ENCODE measurements around the gene SS18.
"Not testable (repeated sequence)": the region's sequence is repeated elsewhere in the genome, so short reads cannot be mapped to it uniquely, and the experiment has no call there.

The SS18 gene, protein sequence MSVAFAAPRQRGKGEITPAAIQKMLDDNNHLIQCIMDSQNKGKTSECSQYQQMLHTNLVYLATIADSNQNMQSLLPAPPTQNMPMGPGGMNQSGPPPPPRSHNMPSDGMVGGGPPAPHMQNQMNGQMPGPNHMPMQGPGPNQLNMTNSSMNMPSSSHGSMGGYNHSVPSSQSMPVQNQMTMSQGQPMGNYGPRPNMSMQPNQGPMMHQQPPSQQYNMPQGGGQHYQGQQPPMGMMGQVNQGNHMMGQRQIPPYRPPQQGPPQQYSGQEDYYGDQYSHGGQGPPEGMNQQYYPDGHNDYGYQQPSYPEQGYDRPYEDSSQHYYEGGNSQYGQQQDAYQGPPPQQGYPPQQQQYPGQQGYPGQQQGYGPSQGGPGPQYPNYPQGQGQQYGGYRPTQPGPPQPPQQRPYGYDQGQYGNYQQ

DNA sequence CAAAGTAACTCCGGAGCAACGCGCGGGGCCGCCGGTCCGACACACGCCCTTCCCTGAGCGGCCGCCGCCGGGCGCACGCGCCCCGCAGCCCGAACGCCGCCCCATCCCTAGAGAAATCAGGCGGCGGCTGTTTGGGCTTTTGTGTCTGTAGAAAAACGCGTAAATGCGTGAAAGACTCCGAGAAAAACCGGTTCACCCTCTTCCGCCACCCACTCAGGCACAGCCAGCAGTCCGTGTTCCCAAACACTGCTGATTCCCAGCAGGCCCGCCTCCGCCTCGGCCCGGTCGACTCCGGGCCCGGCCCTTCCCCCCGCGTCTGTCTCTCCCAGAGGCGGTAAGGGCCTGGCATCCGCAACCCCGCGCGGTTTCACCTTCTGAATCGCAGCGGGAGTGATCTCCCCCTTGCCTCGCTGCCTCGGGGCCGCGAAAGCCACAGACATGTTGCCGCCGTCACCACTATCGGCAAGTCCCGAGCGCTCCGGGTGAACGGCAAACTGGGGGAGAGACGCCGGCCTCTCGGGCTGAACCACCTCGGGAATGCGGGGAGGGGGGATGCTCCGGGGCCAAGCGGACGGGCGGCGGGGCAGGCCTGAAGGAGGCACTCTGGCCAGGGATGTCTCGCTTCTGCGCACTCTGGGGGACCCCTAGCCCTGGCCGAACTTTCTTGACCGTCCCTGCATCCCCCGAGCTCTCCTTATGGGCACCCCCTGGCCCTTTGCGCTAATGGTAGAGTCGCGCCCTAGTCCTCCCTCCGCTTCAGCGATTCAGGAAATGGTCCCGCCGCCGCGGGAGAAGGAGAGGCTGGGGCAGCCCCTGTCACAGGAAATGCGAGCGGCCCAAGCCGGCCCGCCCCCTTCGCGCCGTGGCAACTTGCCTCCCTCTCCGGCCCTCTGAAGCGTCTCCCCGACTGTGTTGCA lies at the start of gene SS18:
Gene SS18 (minus strand): TSS at position 484 of the 917 bp plus-strand sequence. CDS start 44 bp downstream, at position 440.
- in situ Hi-C loops (cut with MboI; ENCODE audit: low sequenced_read_pairs): no loop called here

DNA sequence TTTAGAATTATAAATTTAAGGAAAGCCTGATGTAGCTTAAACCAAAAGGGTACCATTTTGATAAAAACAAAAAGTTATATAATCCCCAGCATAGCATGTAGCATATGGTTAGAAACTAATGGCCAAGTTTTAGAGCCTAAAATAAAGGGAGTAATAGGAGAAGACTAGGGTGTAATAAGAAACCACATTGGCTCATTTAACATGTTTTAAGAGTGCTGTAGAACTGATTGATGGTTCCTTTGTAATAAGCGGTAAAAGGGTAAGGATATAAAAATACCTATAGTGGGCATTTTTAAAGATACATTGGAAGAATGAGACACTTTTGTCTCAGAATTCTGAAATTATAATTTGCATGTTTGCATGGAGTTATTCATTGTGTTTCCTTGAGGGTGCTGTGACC lies 45.1 kb upstream of the SS18 start:
- in situ Hi-C loops (cut with MboI; ENCODE audit: low sequenced_read_pairs): no loop called here

DNA sequence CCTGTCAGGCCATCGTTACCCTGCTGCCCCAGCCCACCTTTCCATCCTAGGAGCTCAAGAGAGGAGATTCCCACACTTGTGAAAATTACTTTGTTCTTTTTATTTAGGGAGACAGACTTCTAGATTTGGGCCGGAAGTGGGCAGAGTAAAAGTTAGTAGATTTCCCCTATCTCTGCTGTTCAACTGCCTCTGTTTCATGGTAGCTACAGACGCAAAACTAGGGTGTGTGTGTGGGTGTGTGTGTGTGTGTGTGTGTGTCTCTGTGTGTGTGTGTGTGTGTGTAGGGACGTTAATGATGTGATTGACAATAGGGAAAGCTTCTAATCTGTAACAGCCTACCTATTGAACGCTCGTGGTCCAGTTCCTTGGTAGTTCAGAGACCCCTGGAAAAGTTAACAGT lies 43.7 kb upstream of the SS18 start:
- in situ Hi-C loops (cut with MboI; ENCODE audit: low sequenced_read_pairs): no loop called here

DNA sequence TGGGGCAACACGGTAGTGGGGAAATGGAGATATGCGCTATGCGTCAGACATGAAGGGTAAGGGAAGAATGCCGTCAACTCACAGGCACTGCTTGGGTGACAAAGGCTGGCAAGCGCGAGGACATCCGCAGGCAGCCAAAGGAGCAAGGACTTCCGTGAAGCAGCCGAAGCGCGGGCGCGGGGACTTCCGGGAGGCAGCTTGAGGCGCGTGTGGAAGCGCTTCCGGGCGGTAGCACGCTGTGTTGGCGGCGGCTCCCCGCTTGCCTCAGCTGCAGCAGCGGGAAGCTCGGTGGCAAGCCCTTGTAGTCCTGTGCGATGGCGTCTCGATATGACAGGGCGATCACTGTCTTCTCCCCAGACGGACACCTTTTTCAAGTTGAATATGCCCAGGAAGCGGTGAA lies 43.2 kb upstream of the SS18 start, which contains the start of gene PSMA8:
Gene PSMA8 (plus strand): TSS at position 218 of the 400 bp plus-strand sequence. CDS start 97 bp downstream, at position 315.
- in situ Hi-C loops (cut with MboI; ENCODE audit: low sequenced_read_pairs): no loop called here

DNA sequence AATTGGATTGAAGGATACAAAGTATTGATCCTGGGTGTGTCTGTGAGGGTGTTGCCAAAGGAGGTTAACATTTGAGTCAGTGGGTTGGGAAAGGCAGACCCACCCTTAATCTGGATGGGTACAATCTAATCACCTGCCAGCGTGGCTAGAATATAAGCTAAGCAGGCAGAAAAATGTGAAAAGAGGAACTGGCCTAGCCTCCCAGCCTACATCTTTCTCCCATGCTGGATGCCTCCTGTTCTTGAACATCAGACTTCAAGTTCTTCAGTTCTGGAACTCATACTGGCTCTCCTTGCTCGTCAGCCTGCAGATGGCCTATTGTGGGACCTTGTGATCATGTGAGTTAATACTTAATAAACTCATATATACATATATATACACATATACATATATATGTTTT lies 37.8 kb upstream of the SS18 start:
- in situ Hi-C loops (cut with MboI; ENCODE audit: low sequenced_read_pairs): not testable (repeated sequence)

DNA sequence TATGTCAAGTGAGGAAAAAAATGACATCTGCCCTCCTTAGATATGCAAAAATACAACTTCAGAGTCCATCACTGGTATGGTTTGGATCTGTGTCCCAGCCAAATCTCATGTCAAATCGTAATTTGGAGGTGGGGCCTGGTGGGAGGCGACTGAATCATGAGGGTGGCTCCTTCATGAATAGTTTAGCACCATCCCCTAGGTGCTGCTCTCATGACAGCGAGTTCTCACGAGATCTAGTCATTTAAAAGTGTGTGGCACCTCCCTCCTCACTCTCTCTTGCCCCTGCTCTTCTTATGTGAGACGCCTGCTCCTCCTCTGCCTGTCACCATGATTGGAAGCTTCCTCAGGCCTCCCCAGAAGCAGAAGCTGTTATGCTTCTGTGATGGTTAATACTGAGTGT lies 37.4 kb upstream of the SS18 start:
- in situ Hi-C loops (cut with MboI; ENCODE audit: low sequenced_read_pairs): no loop called here

DNA sequence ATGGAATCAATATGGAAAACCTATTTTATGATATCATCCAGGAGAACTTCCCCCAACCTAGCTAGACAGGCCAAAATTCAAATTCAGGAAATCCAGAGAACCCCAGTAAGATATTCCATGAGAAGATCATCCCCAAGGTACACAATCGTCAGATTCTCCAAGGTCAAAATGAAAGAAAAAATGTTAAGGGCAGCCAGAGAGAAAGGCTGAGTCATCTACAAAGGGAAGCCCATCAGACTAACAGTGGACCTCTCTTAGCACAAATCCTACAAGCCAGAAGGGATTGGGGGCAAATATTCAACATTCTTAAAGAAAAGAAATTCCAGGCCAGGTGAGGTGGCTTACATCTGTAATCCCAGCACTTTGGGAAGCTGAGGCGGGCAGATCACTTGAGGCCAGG lies 31.6 kb upstream of the SS18 start:
- in situ Hi-C loops (cut with MboI; ENCODE audit: low sequenced_read_pairs): not testable (repeated sequence)

DNA sequence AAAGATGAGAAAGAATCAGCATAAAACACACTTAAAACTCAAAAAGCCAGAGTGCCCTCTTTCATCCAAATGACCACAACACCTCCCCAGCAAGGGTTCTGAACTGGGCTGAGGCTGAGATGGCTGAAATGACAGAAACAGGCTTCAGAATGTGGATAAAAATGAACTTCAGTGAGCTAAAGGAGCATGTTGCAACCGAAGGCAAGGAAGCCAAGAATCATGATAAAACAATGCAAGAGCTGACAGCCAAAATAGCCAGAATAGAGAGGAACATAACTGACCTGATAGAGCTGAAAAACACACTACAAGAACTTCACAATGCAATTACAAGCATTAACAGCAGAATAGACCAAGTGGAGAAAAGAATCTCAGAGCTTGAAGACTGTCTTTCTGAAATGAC lies 31.1 kb upstream of the SS18 start:
- in situ Hi-C loops (cut with MboI; ENCODE audit: low sequenced_read_pairs): no loop called here

DNA sequence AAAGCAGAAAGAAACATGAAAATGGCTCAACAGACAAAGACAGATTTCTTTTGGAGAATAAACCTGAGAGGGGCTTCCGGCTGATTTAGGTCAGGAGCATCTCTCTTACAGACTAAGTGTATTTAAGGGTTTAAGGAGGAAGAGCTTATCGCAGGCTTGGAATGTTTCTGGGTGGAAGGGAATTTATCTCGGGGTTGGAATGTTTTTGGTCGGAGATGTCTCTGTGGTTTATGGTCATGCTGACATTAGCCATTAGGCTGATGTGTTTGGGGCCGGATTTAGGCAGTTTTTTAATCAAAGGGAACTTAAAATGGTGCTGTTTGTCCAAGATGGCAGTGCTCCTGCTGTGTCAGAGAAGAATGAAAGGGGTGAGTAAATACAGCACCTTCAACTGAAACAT lies 28.8 kb upstream of the SS18 start:
- in situ Hi-C loops (cut with MboI; ENCODE audit: low sequenced_read_pairs): no loop called here

DNA sequence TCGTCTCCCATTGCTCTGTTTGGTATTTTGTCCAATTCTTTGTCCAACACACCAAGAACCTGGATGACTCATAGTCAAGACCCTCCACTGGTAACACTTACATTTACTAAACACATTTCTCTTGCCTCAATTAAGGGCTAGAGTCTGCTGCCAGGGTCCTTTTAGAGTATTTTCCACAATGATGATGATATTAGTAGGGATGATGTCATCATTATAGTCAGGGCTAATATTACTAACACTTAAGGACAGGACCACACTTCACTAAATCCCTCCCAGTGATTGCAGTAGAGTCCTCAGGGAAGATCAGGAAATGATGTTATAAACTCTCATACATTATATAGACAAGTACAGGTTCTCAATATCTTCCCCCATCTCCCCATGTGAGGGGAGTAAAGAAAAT lies 13.6 kb upstream of the SS18 start:
- in situ Hi-C loops (cut with MboI; ENCODE audit: low sequenced_read_pairs): no loop called here

DNA sequence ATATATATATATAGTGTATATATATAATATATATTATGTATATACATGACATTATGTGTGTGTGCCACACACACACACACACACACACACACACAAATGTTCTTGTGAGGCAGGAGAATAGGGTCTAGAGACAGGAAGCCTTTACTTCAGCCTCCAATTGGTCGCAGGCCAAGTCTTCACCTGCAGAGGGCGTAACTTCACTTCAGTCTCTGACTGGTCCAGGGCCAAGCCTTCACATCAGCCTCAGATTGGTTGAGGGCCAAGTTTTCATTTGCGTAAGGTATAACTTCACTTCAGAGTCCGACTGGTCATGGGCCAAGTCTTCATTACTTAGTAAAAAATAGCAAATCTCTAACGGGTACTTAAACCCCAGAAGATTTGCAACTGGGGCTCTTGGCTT lies 13.2 kb upstream of the SS18 start:
- in situ Hi-C loops (cut with MboI; ENCODE audit: low sequenced_read_pairs): no loop called here

DNA sequence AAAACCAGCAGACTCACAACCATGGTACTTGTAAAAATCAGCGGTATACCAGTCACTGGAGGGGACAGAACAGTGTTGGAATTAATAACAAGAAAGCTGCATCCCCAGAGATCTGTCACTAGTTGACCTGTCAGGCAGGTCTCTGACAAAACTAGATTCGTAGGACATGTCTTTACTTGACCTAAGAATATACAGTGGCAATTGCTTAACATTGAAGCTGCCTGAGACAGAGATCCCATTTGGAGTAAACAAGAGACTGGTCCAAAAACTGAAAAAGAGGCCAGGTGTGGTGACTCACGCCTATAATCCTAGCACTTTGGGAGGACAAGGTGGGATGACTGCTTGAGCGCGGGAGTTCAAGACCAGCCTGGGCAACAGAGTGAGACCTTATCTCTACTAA lies 7.2 kb upstream of the SS18 start:
- in situ Hi-C loops (cut with MboI; ENCODE audit: low sequenced_read_pairs): no loop called here

DNA sequence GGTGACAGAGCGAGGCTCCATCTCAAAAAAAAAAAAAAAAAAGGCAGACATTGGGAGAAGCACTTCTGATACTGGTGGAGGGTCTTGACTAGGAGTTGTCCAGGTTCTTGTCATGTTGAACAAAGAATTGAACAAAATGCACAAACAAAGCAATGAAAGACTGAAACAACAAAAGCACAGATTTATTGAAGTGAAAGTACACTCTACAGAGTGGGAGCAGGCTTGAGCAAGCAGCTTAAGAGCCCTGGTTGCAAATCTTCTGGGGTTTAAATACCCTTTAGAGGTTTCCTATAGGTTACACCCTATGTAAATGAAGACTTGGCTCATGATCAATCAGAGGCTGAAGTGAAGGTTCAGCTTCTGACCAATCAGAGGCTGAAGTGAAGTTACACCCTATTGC lies 6.4 kb upstream of the SS18 start:
- in situ Hi-C loops (cut with MboI; ENCODE audit: low sequenced_read_pairs): no loop called here

DNA sequence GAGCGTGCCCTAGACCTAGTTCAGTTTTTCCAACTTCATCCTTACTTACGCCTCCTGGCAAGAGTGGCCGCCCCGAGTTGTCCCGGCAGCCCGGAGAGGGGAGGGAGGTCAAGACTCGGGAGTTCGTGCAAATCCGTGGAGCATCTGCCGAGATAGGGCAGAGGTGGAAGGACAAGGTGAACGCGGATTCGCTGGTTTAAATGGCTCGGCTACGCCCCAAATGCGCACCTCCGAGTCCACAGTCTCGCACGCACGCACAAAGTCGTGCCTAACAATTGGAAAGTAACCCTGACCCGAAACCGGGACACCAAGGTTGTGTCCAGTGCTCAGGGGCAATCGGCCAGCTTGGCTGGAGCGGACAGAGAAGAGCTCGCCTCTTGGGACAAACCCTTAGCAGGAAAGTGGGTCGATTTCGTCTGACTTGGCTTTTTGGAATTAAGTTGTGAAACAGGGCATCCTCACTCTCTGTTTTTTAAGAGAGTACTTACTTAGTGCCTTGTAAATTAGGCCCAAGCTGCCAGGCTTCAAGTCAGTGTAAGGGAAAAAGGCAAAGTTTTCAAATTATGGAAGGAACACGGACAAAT lies 726 bp upstream of the SS18 start:
- in situ Hi-C loops (cut with MboI; ENCODE audit: low sequenced_read_pairs): no loop called here

DNA sequence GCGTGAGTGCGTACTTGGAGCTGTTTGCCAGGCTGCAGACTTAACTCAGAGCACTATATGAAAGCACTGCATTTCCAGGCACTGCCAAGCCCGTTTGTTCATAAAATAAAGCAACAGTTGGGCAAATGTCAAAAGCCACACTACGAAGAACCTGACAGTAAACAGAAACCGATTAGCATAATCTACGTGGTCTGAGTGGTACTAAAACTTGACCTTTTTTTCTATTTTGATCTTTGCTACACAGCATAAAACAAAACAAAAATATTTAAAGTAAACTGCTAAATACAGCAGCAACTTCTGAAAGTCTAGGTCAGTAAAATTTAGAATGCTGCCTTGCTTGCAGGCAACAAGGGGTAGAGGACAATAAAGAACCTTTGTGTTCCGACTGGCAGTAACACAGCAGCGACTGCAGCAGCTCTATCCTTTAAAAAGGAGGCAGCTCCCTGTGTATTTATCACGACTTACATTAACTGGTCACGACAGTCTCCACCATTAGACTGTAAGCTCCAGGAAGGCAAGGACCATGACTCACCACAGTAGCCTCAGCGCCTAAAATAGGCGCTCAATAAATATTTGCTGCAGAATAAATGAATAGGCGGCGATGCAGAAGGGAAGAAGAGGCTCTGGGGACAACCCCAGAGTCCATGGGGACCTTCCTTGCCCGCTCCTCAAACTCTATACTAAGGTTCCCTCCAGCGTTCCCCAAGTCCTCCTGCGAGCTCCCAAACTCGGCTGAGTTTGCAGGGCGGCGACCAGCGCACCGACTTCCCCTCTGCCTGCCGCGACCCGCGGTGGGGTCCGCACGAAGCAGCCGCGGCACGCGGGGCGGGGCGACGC lies 902 bp downstream of the SS18 start:
- in situ Hi-C loops (cut with MboI; ENCODE audit: low sequenced_read_pairs): no loop called here

DNA sequence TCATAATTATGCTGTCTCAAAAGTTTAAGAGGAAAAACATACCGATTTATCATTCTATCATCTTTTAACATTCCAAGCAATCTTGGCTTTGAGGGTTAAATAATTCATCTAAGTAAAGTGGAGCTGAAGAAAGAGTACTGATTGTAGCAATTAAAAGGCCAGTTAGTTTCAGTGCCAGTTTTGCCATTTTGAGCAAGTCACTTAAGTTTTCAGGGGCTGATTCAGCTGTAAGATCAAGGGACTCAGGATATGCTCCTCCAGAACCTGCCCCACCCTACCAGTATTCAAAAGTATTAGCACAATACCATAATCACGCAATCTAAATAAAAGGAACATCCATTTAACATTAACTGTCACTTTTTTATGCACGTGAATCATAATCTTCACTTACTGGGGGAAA lies 1.9 kb downstream of the SS18 start:
- in situ Hi-C loops (cut with MboI; ENCODE audit: low sequenced_read_pairs): no loop called here

DNA sequence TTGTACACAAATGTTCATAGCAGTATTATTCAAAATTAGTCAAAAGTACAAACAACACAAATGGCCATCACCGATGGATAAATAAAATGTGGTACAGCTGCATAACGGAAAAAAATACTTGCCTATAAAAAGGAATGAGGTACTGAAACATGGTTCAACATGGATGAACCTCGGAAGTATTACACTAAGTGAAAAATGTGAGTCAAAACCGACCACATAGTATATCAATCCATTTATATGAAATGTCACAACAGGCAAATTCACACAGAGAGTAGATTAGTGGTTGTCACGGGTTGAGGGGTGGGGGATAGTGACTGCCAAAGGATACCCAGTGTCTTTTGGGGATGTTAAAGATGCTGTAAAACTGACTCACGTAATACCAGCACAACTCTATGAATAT lies 3.5 kb downstream of the SS18 start:
- in situ Hi-C loops (cut with MboI; ENCODE audit: low sequenced_read_pairs): no loop called here

DNA sequence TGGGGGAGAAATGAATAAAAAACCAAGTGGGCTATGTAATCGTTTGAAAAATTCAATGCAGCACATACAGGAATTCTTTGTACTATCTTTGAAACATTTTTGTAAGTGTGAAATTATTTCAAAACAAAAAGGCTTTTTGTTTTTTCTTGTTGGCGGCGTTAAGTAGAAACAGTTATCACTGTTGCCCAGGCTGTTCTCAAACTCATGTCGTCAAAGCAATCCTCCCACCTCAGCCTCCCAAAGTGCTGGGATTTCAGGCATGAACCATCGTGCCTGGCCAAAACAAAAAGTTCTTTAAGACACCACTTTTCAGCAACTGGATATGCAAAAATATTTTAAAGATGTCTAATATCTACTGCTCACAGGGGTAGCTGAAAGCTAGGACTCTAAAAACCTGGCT lies 5.4 kb downstream of the SS18 start:
- in situ Hi-C loops (cut with MboI; ENCODE audit: low sequenced_read_pairs): no loop called here

DNA sequence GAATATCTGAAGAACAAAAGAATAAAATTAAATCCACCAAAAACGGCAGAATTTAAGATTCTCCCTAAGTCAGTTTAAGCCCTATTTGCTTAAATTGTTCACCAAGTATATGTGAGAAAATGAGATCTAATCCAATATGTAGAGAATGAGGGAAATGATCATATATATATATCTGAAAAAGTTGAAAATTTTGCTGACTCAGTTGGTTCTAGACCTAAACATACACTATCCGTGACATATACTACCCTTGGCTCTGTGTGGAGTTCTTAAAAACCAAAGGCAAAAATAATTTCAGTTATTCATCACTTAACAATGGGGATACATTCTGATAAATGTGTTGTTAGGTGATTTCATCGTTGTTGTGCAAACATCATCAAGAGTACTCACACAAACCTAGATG lies 7.3 kb downstream of the SS18 start:
- in situ Hi-C loops (cut with MboI; ENCODE audit: low sequenced_read_pairs): no loop called here

DNA sequence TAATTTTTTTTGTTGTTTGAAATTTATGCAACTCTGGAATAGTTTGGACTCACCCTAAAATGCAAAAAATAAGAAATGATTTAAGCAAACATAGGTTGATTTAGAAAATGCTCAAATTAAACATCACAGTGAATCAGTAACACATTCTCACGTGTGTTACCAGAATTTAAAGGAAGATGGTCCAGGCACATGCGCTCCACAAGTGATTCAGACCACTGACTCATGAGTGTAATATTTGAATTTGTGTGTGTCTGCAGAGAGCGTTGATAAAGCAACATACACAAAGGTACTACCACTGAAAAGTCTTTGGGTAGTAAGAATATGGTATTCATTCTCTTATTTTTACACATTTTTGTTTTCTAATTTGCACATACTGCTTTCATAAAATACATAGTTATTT lies 7.9 kb downstream of the SS18 start:
- in situ Hi-C loops (cut with MboI; ENCODE audit: low sequenced_read_pairs): no loop called here

DNA sequence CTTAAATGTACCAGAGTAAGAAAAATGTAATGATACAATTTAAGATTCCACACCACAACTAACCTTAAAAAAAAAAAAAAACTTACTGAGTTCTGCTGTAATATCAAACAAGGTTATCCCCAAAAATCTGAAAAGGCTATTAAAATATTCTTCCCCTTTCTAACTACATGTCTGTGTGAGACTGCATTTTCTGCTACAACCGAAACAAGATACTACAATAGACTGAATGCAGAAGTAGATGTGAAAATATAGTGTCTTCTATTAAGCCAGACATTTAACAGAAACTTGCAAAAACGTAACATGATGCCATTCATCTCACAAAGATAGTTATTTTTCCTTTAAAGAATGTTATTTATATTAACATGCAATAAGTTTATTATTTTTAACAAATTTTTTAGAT lies 16.2 kb downstream of the SS18 start:
- in situ Hi-C loops (cut with MboI; ENCODE audit: low sequenced_read_pairs): no loop called here
